Measurements from ENCODE around the gene KANK2. TPM values are rescaled to one million over a fixed set of nuclear protein-coding genes. Genes with fewer than 3 reads are reported as not detected.

Gene KANK2
- total and polyA plus RNA-seq, 7 experiments from 2014 or later: 0.32 to 2.9 (median 0.53) TPM; not detected in 2

- Mint-ChIP-seq H3K27me3 (peaks cover 0 to 8% (median 4%) of the 10 kb centered on the region in 5 donors), H3K36me3 (peaks cover 0 to under 1% (median 0%) of the 10 kb centered on the region in 5 donors), H3K4me3 (no peak overlapping the region), H3K4me1 (peaks cover 0 to 3% (median 0%) of the 10 kb centered on the region in 7 donors), H3K27ac (peak overlapping the region in 1 of 9 donors; percentile 77), H3K9me3 (peaks cover 0 to 10% (median 3%) of the 10 kb centered on the region in 11 donors)
- intact Hi-C loops (cut with micrococcal nuclease): no loop called here
- Histone ChIP-seq H3K4me3 (ENCODE audit: low read length) (no peak overlapping the region), H3K27ac (ENCODE audit: low read depth, low read length) (no peak overlapping the region), H3K27me3 (ENCODE audit: control insufficient read depth in 2 of 2, insufficient read depth in 2 of 2, low read length in 2 of 2) (no peaks in the 10 kb centered on the region), H3K36me3 (ENCODE audit: control insufficient read depth in 2 of 3, insufficient read depth in 3 of 3, low read length in 3 of 3) (no peaks in the 10 kb centered on the region), H3K4me1 (ENCODE audit: control insufficient read depth in 2 of 2, insufficient read depth in 2 of 2, low read length in 2 of 2) (no peaks in the 10 kb centered on the region), H3K9me3 (ENCODE audit: control insufficient read depth in 2 of 3, low read length in 3 of 3) (peaks cover 0 to 4% (median 0%) of the 10 kb centered on the region in 3 experiments)
- ChIA-PET CTCF (no interaction called here), POLR2A (no interaction called here)
- DNase-seq (no peak), ATAC-seq (no peak)
These were observed 29.4 kb upstream of the KANK2 start for GRCh38 chr19:11226716-11227166.

GRCh38 chr19:11225815-11226214 is 28.5 kb upstream of the KANK2 start:
- ATAC-seq (no peak), DNase-seq (no peak)
- Mint-ChIP-seq H3K4me1 (peaks cover 0 to 3% (median 0%) of the 10 kb centered on the region in 7 donors), H3K4me3 (no peak overlapping the region), H3K27ac (no peak overlapping the region), H3K9me3 (peaks cover 0 to 18% (median 11%) of the 10 kb centered on the region in 11 donors), H3K36me3 (peaks cover 0 to 9% (median 6%) of the 10 kb centered on the region in 5 donors), H3K27me3 (peaks cover 0 to 12% (median 6%) of the 10 kb centered on the region in 5 donors)
- ChIA-PET POLR2A (no interaction called here), CTCF (interaction anchor here (0.6 kb wide), 1 partner anchor 271 kb away, joined by 5 read pairs; no protein-coding TSS in a partner anchor)
- Histone ChIP-seq H3K27ac (ENCODE audit: low read depth, low read length) (no peak overlapping the region), H3K36me3 (ENCODE audit: control insufficient read depth in 2 of 3, insufficient read depth in 3 of 3, low read length in 3 of 3) (no peaks in the 10 kb centered on the region), H3K4me1 (ENCODE audit: control insufficient read depth in 2 of 2, insufficient read depth in 2 of 2, low read length in 2 of 2) (no peaks in the 10 kb centered on the region), H3K4me3 (ENCODE audit: low read length) (no peak overlapping the region), H3K9me3 (ENCODE audit: control insufficient read depth in 2 of 3, low read length in 3 of 3) (peaks cover 0 to 6% (median 0%) of the 10 kb centered on the region in 3 experiments), H3K27me3 (ENCODE audit: control insufficient read depth in 2 of 2, insufficient read depth in 2 of 2, low read length in 2 of 2) (no peaks in the 10 kb centered on the region)
- intact Hi-C loops (cut with micrococcal nuclease): no loop called here

- Mint-ChIP-seq H3K4me1 (peaks cover 0 to 3% (median 0%) of the 10 kb centered on the region in 7 donors), H3K27me3 (peaks cover 0 to 13% (median 6%) of the 10 kb centered on the region in 5 donors), H3K9me3 (peaks cover 5 to 23% (median 17%) of the 10 kb centered on the region in 11 donors), H3K27ac (no peak overlapping the region), H3K4me3 (no peak overlapping the region), H3K36me3 (peaks cover 0 to 14% (median 7%) of the 10 kb centered on the region in 5 donors)
- ATAC-seq: no peak
- H3K9me3 ChIP-seq (ENCODE audit: control insufficient read depth in 2 of 3, low read length in 3 of 3): peaks cover 0 to 6% (median 0%) of the 10 kb centered on the region in 3 experiments
- H3K4me1 ChIP-seq (ENCODE audit: control insufficient read depth in 2 of 2, insufficient read depth in 2 of 2, low read length in 2 of 2): no peaks in the 10 kb centered on the region
- POLR2A ChIA-PET: no interaction called here
- CTCF ChIA-PET: no interaction called here
- intact Hi-C loops (cut with micrococcal nuclease): no loop called here
- H3K27me3 ChIP-seq (ENCODE audit: control insufficient read depth in 2 of 2, insufficient read depth in 2 of 2, low read length in 2 of 2): no peaks in the 10 kb centered on the region
- H3K27ac ChIP-seq (ENCODE audit: low read depth, low read length): no peak overlapping the region
- no peak overlapping the region for H3K4me3 ChIP-seq (ENCODE audit: low read length)
- H3K36me3 ChIP-seq (ENCODE audit: control insufficient read depth in 2 of 3, insufficient read depth in 3 of 3, low read length in 3 of 3): no peaks in the 10 kb centered on the region
- DNase-seq: no peak
These were observed 27.8 kb upstream of the KANK2 start for GRCh38 chr19:11225172-11225571.

- peaks cover 5 to 29% (median 18%) of the 10 kb centered on the region in 11 donors for H3K9me3 Mint-ChIP-seq
- Histone ChIP-seq H3K4me3 (ENCODE audit: low read length) (no peak overlapping the region), H3K36me3 (ENCODE audit: control insufficient read depth in 2 of 3, insufficient read depth in 3 of 3, low read length in 3 of 3) (no peaks in the 10 kb centered on the region), H3K9me3 (ENCODE audit: control insufficient read depth in 2 of 3, low read length in 3 of 3) (peaks cover 0 to 6% (median 0%) of the 10 kb centered on the region in 3 experiments), H3K27me3 (ENCODE audit: control insufficient read depth in 2 of 2, insufficient read depth in 2 of 2, low read length in 2 of 2) (no peaks in the 10 kb centered on the region), H3K27ac (ENCODE audit: low read depth, low read length) (no peak overlapping the region), H3K4me1 (ENCODE audit: control insufficient read depth in 2 of 2, insufficient read depth in 2 of 2, low read length in 2 of 2) (no peaks in the 10 kb centered on the region)
- intact Hi-C loops (cut with micrococcal nuclease): no loop called here
- H3K4me3 Mint-ChIP-seq: no peak overlapping the region
- CTCF ChIA-PET: no interaction called here
- no peak for ATAC-seq
- H3K27me3 Mint-ChIP-seq: peaks cover 0 to 13% (median 4%) of the 10 kb centered on the region in 5 donors
- POLR2A ChIA-PET: no interaction called here
- H3K27ac Mint-ChIP-seq: no peak overlapping the region
- peaks cover 0 to 15% (median 7%) of the 10 kb centered on the region in 5 donors for H3K36me3 Mint-ChIP-seq
- DNase-seq: no peak
- peaks cover 0 to 3% (median 0%) of the 10 kb centered on the region in 7 donors for H3K4me1 Mint-ChIP-seq
These were observed 27.1 kb upstream of the KANK2 start for GRCh38 chr19:11224429-11224828.

- Histone ChIP-seq H3K4me3 (ENCODE audit: low read length) (no peak overlapping the region), H3K27me3 (ENCODE audit: control insufficient read depth in 2 of 2, insufficient read depth in 2 of 2, low read length in 2 of 2) (no peaks in the 10 kb centered on the region), H3K4me1 (ENCODE audit: control insufficient read depth in 2 of 2, insufficient read depth in 2 of 2, low read length in 2 of 2) (no peaks in the 10 kb centered on the region), H3K9me3 (ENCODE audit: control insufficient read depth in 2 of 3, low read length in 3 of 3) (peaks cover 0 to 6% (median 0%) of the 10 kb centered on the region in 3 experiments), H3K27ac (ENCODE audit: low read depth, low read length) (no peak overlapping the region), H3K36me3 (ENCODE audit: control insufficient read depth in 2 of 3, insufficient read depth in 3 of 3, low read length in 3 of 3) (no peaks in the 10 kb centered on the region)
- H3K4me3 Mint-ChIP-seq: no peak overlapping the region
- peaks cover 5 to 29% (median 18%) of the 10 kb centered on the region in 11 donors for H3K9me3 Mint-ChIP-seq
- no peak for DNase-seq
- peaks cover 0 to 15% (median 7%) of the 10 kb centered on the region in 5 donors for H3K36me3 Mint-ChIP-seq
- peaks cover 0 to 9% (median 0%) of the 10 kb centered on the region in 5 donors for H3K27me3 Mint-ChIP-seq
- ChIA-PET CTCF (no interaction called here), POLR2A (no interaction called here)
- H3K4me1 Mint-ChIP-seq: peaks cover 0 to 3% (median 0%) of the 10 kb centered on the region in 7 donors
- no peak overlapping the region for H3K27ac Mint-ChIP-seq
- ATAC-seq: no peak
- intact Hi-C loops (cut with micrococcal nuclease): no loop called here
These were observed 25.9 kb upstream of the KANK2 start for GRCh38 chr19:11223200-11223599.

GRCh38 chr19:11221082-11221598 is 23.8 kb upstream of the KANK2 start:
- H3K4me1 ChIP-seq (ENCODE audit: control insufficient read depth in 2 of 2, insufficient read depth in 2 of 2, low read length in 2 of 2): no peaks in the 10 kb centered on the region
- peaks cover 0 to 6% (median 0%) of the 10 kb centered on the region in 3 experiments for H3K9me3 ChIP-seq (ENCODE audit: control insufficient read depth in 2 of 3, low read length in 3 of 3)
- H3K27ac ChIP-seq (ENCODE audit: low read depth, low read length): no peak overlapping the region
- POLR2A ChIA-PET: no interaction called here
- H3K36me3 ChIP-seq (ENCODE audit: control insufficient read depth in 2 of 3, insufficient read depth in 3 of 3, low read length in 3 of 3): no peaks in the 10 kb centered on the region
- CTCF ChIA-PET: no interaction called here
- DNase-seq (no peak), ATAC-seq (no peak)
- Mint-ChIP-seq H3K4me1 (no peaks in the 10 kb centered on the region), H3K36me3 (peaks cover 0 to 15% (median 7%) of the 10 kb centered on the region in 5 donors), H3K27me3 (peaks cover 0 to 12% (median 0%) of the 10 kb centered on the region in 5 donors), H3K27ac (no peak overlapping the region), H3K9me3 (peaks cover 5 to 29% (median 17%) of the 10 kb centered on the region in 11 donors), H3K4me3 (no peak overlapping the region)
- intact Hi-C loops (cut with micrococcal nuclease): no loop called here
- no peak overlapping the region for H3K4me3 ChIP-seq (ENCODE audit: low read length)
- H3K27me3 ChIP-seq (ENCODE audit: control insufficient read depth in 2 of 2, insufficient read depth in 2 of 2, low read length in 2 of 2): no peaks in the 10 kb centered on the region

- CTCF ChIA-PET: interaction anchor here (0.5 kb wide), 1 partner anchor 719 kb away, joined by 3 read pairs; no protein-coding TSS in a partner anchor
- intact Hi-C loops (cut with micrococcal nuclease): no loop called here
- Mint-ChIP-seq H3K4me1 (peaks cover 0 to 2% (median 0%) of the 10 kb centered on the region in 7 donors), H3K36me3 (no peaks in the 10 kb centered on the region), H3K27me3 (peaks cover 0 to 4% (median 0%) of the 10 kb centered on the region in 5 donors), H3K27ac (no peak overlapping the region), H3K4me3 (no peak overlapping the region), H3K9me3 (peaks cover 0 to 16% (median 0%) of the 10 kb centered on the region in 11 donors)
- Histone ChIP-seq H3K27ac (ENCODE audit: low read depth, low read length) (no peak overlapping the region), H3K4me1 (ENCODE audit: control insufficient read depth in 2 of 2, insufficient read depth in 2 of 2, low read length in 2 of 2) (no peaks in the 10 kb centered on the region), H3K27me3 (ENCODE audit: control insufficient read depth in 2 of 2, insufficient read depth in 2 of 2, low read length in 2 of 2) (no peaks in the 10 kb centered on the region), H3K9me3 (ENCODE audit: control insufficient read depth in 2 of 3, low read length in 3 of 3) (no peaks in the 10 kb centered on the region), H3K36me3 (ENCODE audit: control insufficient read depth in 2 of 3, insufficient read depth in 3 of 3, low read length in 3 of 3) (no peaks in the 10 kb centered on the region), H3K4me3 (ENCODE audit: low read length) (no peak overlapping the region)
- no peak for DNase-seq
- ATAC-seq: no peak
- POLR2A ChIA-PET: no interaction called here
These were observed 17.0 kb upstream of the KANK2 start for GRCh38 chr19:11214387-11214786.
